GM23338 (cell line): ENCODE data around the gene STK32C. TPM values are rescaled to one million over a fixed set of nuclear protein-coding genes. Genes with fewer than 3 reads are reported as not detected.

ENCODE experiments used
- ATAC-seq: fragments of 200-7000 bp; cut with Tn5 transposase; 3 replicates; pipeline ENCODE4 v1.9.1; 2020
- DNase-seq: peaks from one replicate; pipeline ENCODE4 v3.0.0-alpha.2; 2015; ENCODE audit warnings: low spot score
- H2AFZ ChIP-seq: fragments of 200-600 bp; sonication (generic); 2 replicates; pipeline ENCODE4 v1.8.0; 2016; ENCODE audit warnings: antibody characterized with exemption, mild to moderate bottlenecking, moderate library complexity
- H3F3A ChIP-seq: fragments of 200-600 bp; sonication (generic); replicated peaks from 2 replicates; pipeline ENCODE4 v1.8.0; 2017; ENCODE audit warnings: antibody characterized with exemption, mixed run types, low read depth
- H3K27ac ChIP-seq: fragments of 200-600 bp; sonication (generic); 2 replicates; pipeline ENCODE4 v1.6.1; 2016; ENCODE audit warnings: low read depth
- H3K27me3 ChIP-seq: fragments of 200-600 bp; sonication (generic); 2 replicates; pipeline ENCODE4 v1.8.0; 2016; ENCODE audit warnings: mild to moderate bottlenecking, mixed run types, moderate library complexity; ENCODE audit not compliant: insufficient read depth
- H3K36me3 ChIP-seq: fragments of 200-600 bp; sonication (generic); 2 replicates; pipeline ENCODE4 v1.8.0; 2016; ENCODE audit warnings: mild to moderate bottlenecking; ENCODE audit not compliant: insufficient read depth
- H3K4me1 ChIP-seq: fragments of 200-600 bp; sonication (generic); 2 replicates; pipeline ENCODE4 v1.8.0; 2016; ENCODE audit warnings: mild to moderate bottlenecking, moderate library complexity; ENCODE audit not compliant: insufficient read depth
- H3K4me2 ChIP-seq: fragments of 200-600 bp; sonication (generic); 2 replicates; pipeline ENCODE4 v1.7.1; 2017; ENCODE audit warnings: mixed run types
- H3K4me3 ChIP-seq: fragments of 200-600 bp; sonication (generic); 2 replicates; pipeline ENCODE4 v1.6.1; 2016; ENCODE audit warnings: mixed run types
- H3K79me2 ChIP-seq: fragments of 200-600 bp; sonication (generic); replicated peaks from 2 replicates; pipeline ENCODE4 v1.8.0; 2017; ENCODE audit warnings: mild to moderate bottlenecking; ENCODE audit not compliant: insufficient read depth
- H3K9me2 ChIP-seq: fragments of 200-600 bp; sonication (generic); 2 replicates; pipeline ENCODE4 v1.8.0; 2017; ENCODE audit not compliant: insufficient read depth
- H4K20me1 ChIP-seq: fragments of 200-600 bp; sonication (generic); replicated peaks from 2 replicates; pipeline ENCODE4 v1.8.0; 2017; ENCODE audit warnings: mild to moderate bottlenecking; ENCODE audit not compliant: insufficient read depth
- H3K27ac Mint-ChIP-seq: 2 replicates; pipeline ENCODE4 v1.8.0; 2020; ENCODE audit warnings: inconsistent platforms, mild to moderate bottlenecking, moderate library complexity, mixed read lengths
- H3K27me3 Mint-ChIP-seq: 3 replicates; pipeline ENCODE4 v1.8.0; 2022; ENCODE audit warnings: low read depth, mild to moderate bottlenecking, moderate library complexity, mixed read lengths, inconsistent platforms; ENCODE audit not compliant: insufficient read depth, poor library complexity
- H3K36me3 Mint-ChIP-seq: 3 replicates; pipeline ENCODE4 v1.8.0; 2021; ENCODE audit warnings: low read depth, mild to moderate bottlenecking, inconsistent platforms, moderate library complexity, mixed read lengths
- H3K4me1 Mint-ChIP-seq: 3 replicates; pipeline ENCODE4 v1.8.0; 2020; ENCODE audit warnings: mild to moderate bottlenecking, inconsistent platforms, mixed read lengths
- H3K4me3 Mint-ChIP-seq: 3 replicates; pipeline ENCODE4 v1.8.0; 2021; ENCODE audit warnings: moderate library complexity, mild to moderate bottlenecking, inconsistent platforms, mixed read lengths
- H3K9me3 Mint-ChIP-seq: 3 replicates; pipeline ENCODE4 v1.8.0; 2020; ENCODE audit warnings: moderate library complexity, mild to moderate bottlenecking, inconsistent platforms, mixed read lengths
- CREB1 ChIP-seq: fragments of 250-450 bp; sonication (Bioruptor Pico); IDR thresholded peaks from 2 replicates; pipeline ENCODE4 v1.5.0; 2020; ENCODE audit warnings: low read depth, mild to moderate bottlenecking, moderate library complexity
- ETS1 ChIP-seq: IDR thresholded peaks from 2 replicates; pipeline ENCODE4 v1.6.1; 2016; ENCODE audit warnings: antibody characterized with exemption
- EZH2 ChIP-seq: fragments of 200-600 bp; sonication (generic); IDR thresholded peaks from one replicate; pipeline ENCODE4 v1.8.0; 2017; ENCODE audit warnings: antibody characterized with exemption, mild to moderate bottlenecking, low read depth; ENCODE audit not compliant: unreplicated experiment
- EZH2phosphoT487 ChIP-seq: fragments of 200-600 bp; sonication (generic); IDR thresholded peaks from one replicate; pipeline ENCODE4 v1.8.1; 2018; ENCODE audit warnings: antibody characterized with exemption; ENCODE audit not compliant: unreplicated experiment
- NANOG ChIP-seq: IDR thresholded peaks from 2 replicates; pipeline ENCODE4 v1.6.1; 2016; ENCODE audit warnings: antibody characterized with exemption, borderline replicate concordance
- REST ChIP-seq: IDR thresholded peaks from one replicate; pipeline ENCODE4 v1.6.1; 2018; ENCODE audit warnings: antibody characterized with exemption; ENCODE audit not compliant: unreplicated experiment
- ZNF331 ChIP-seq: fragments of 250-450 bp; sonication (Bioruptor Pico); IDR thresholded peaks from 2 replicates; pipeline ENCODE4 v1.5.0; 2020; ENCODE audit warnings: low read depth, mild to moderate bottlenecking, moderate library complexity
- polyA plus RNA-seq: library from polyadenylated mRNA; unstranded; fragments of >200 nt; fragmentation: Nextera tagmentation; extraction: Ambion mirVana; gene quantifications from 2 replicates; pipeline ENCODE4 v1.2.1, GENCODE V29; 2016
- total RNA-seq: library from RNA; depleted of rRNA; stranded (reverse); fragments of >200 nt; shearing (Covaris generic); gene quantifications from 2 replicates; pipeline ENCODE4 v1.2.3, GENCODE V29; 2014

The STK32C gene
- total and polyA plus RNA-seq, 2 experiments from 2014 or later: 10.2 to 20.5 TPM

- Histone ChIP-seq H3F3A (no peaks in the 10 kb centered on the region), H3K27me3 (no peaks in the 10 kb centered on the region), H2AFZ (no peak overlapping the region), H3K4me2 (no peak overlapping the region), H3K36me3 (no peaks in the 10 kb centered on the region), H3K27ac (no peak overlapping the region), H3K79me2 (no peaks in the 10 kb centered on the region), H3K4me1 (no peaks in the 10 kb centered on the region), H3K9me2 (no peaks in the 10 kb centered on the region), H4K20me1 (no peaks in the 10 kb centered on the region), H3K4me3 (no peak overlapping the region)
- DNase-seq (no peak), ATAC-seq (no peak)
- TF ChIP-seq ETS1: no peak
- TF ChIP-seq NANOG: no peak
- TF ChIP-seq ZNF331 (CRISPR knock-in tag): no peak
- TF ChIP-seq EZH2: no peak
- no peak for TF ChIP-seq EZH2phosphoT487
- TF ChIP-seq REST: no peak
- no peak for TF ChIP-seq CREB1 (CRISPR knock-in tag)
- Mint-ChIP-seq H3K27me3 (peaks cover 18% of the 10 kb centered on the region), H3K9me3 (no peaks in the 10 kb centered on the region; the same call in 2 of the 3 replicates), H3K27ac (no peak overlapping the region), H3K4me3 (no peak overlapping the region), H3K4me1 (peaks cover 12% of the 10 kb centered on the region), H3K36me3 (no peaks in the 10 kb centered on the region)
Observed at GRCh38 chr10:132299371-132300336, 8.1 kb downstream of the STK32C start.

- DNase-seq: no peak
- peak; percentile 10 for ATAC-seq
Observed at GRCh38 chr10:132298038-132298881, 9.5 kb downstream of the STK32C start.

More at GRCh38 chr10:132298038-132298881, 9.5 kb downstream of the STK32C start:
- TF ChIP-seq ETS1: no peak
- peaks cover 28% of the 10 kb centered on the region for H3K27me3 Mint-ChIP-seq
- H4K20me1 ChIP-seq: no peaks in the 10 kb centered on the region
- H3K27ac Mint-ChIP-seq: no peak overlapping the region
- no peak overlapping the region for H3K4me3 Mint-ChIP-seq
- H3K27ac ChIP-seq: no peak overlapping the region
- H3K27me3 ChIP-seq: no peaks in the 10 kb centered on the region
- no peak overlapping the region for H3K4me2 ChIP-seq
- H3K4me1 Mint-ChIP-seq: peaks cover 17% of the 10 kb centered on the region
- no peaks in the 10 kb centered on the region for H3K79me2 ChIP-seq
- H3F3A ChIP-seq: no peaks in the 10 kb centered on the region
- no peaks in the 10 kb centered on the region for H3K36me3 Mint-ChIP-seq
- H2AFZ ChIP-seq: no peak overlapping the region
- H3K36me3 ChIP-seq: no peaks in the 10 kb centered on the region
- no peak overlapping the region for H3K4me3 ChIP-seq
- H3K9me2 ChIP-seq: no peaks in the 10 kb centered on the region
- no peaks in the 10 kb centered on the region; the same call in 2 of the 3 replicates for H3K9me3 Mint-ChIP-seq
- no peaks in the 10 kb centered on the region for H3K4me1 ChIP-seq
